Aorta (tissue), 5 donors: ENCODE results near the gene CWC22. TPM values are rescaled to one million over a fixed set of nuclear protein-coding genes. Genes with fewer than 3 reads are reported as not detected.

Source experiments
- ATAC-seq: fragments of 200-7000 bp; cut with Tn5 transposase; one replicate; pipeline ENCODE4 v1.9.1; 2022; ENCODE audit warnings: moderate library complexity; ENCODE audit not compliant: low FRiP score
- DNase-seq, 2 donors: peaks; one replicate each; pipeline ENCODE4 v3.0.0-alpha.2; 2020
- H3K27ac ChIP-seq, 2 donors: one replicate each; pipeline ENCODE4 v1.5.1; 2013; ENCODE audit warnings: low read length in 2 of 2, mild to moderate bottlenecking in 2 of 2, moderate library complexity in 2 of 2, control low read depth in 1 of 2, inconsistent platforms in 1 of 2, low read depth in 1 of 2
- H3K27me3 ChIP-seq, 2 donors: one replicate each; pipeline ENCODE4 v1.6.1; 2013; ENCODE audit warnings: control low read depth in 1 of 2, low read length in 1 of 2, mild to moderate bottlenecking in 1 of 2, moderate library complexity in 1 of 2; ENCODE audit not compliant: insufficient read depth in 2 of 2, control insufficient read depth in 1 of 2
- H3K36me3 ChIP-seq, 2 donors: one replicate each; pipeline ENCODE4 v1.6.1; 2013; ENCODE audit warnings: control low read depth in 1 of 2, low read length in 1 of 2, mild to moderate bottlenecking in 1 of 2; ENCODE audit not compliant: insufficient read depth in 2 of 2, control insufficient read depth in 1 of 2
- H3K4me1 ChIP-seq, 2 donors: one replicate each; pipeline ENCODE4 v1.6.1; 2013; ENCODE audit warnings: low read length in 2 of 2, control low read depth in 1 of 2, mild to moderate bottlenecking in 1 of 2, moderate library complexity in 1 of 2; ENCODE audit not compliant: insufficient read depth in 2 of 2, control insufficient read depth in 1 of 2
- H3K4me3 ChIP-seq, 2 donors: one replicate each; pipeline ENCODE4 v1.5.1; 2013; ENCODE audit warnings: low read length in 2 of 2, control low read depth in 1 of 2, mild to moderate bottlenecking in 1 of 2
- H3K9me3 ChIP-seq: one replicate; pipeline ENCODE4 v1.6.1; 2013; ENCODE audit warnings: mild to moderate bottlenecking, low read length; ENCODE audit not compliant: control insufficient read depth
- WGBS, 2 donors: extraction: QIAGEN DNeasy Blood & Tissue Kit; methylation state at CpG; one replicate each; pipeline ENCODE4 v1.1.7; 2013; 5-methylcytosine and 5-hydroxymethylcytosine counted together
- intact Hi-C, 2 donors: fragments of 100-400 bp; cut with DNase I; formaldehyde crosslinking; loops; one replicate each; pipeline versions ENCODE4 v1.14.2 to v1.15.0; 2022
- polyA plus RNA-seq, 2 donors: library from polyadenylated mRNA; stranded (reverse); fragments of 200-250 nt; gene quantifications; one replicate each; pipeline ENCODE4 v1.2.3, GENCODE V29; 2013
- total RNA-seq, 2 donors: library from RNA; stranded (reverse); fragmentation: NEBNext Ultra II Directional; extraction: Animal tissue kit (Norgen Biotek cat#: 25700); gene quantifications; one replicate each; pipeline ENCODE4 v1.2.1, GENCODE V29; 2021
- donor health status: healthy with polysubstance abuse.
- donor health status: Bipolar disorder and iron deficiency.
- donor health status: DM: no; HTN: no; CAD: no.
- donor health status: DM: no; HTN: no; CAD: no.
- donor health status: DM: yes; HTN: yes; CAD: no.

The CWC22 gene
- total and polyA plus RNA-seq, 4 donors = 12.8 to 22.0 (median 16.8) TPM

DNA sequence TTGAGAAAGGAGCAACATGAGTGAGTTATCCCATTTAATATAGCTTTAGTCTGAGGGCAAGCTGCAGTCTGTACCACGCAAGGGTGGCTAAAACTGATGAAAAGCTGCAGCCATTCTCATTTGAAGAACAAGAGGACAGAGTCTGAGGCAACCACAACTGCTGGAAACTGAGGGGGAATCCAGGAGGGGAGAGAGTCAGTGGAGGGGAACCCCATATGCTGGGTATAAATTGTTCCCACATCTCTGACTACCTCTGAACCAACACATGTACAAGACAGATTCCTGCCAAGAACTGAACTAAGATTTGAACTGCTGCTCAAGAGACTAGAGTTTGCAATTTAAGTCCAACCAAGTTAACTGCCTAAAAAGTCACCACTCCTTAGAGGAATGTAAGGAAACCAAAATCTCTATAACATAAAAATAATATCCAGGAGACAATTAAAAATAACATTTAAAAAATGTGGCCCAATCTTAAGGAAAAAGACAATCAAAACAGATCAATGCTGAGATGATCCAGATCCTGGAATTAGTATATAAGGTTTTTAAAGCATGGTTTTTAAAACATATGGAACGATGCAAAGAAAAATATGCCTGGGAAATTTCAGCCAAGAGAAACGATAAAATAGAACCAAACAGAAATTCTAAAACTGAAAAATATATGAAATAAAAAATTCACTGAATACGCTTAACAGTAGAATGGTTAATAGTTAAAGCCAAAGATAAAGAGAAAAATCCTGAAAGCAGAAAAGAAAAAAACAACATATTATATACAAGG, 11.2 kb downstream of the CWC22 start:
- Histone ChIP-seq H3K27me3 (no peaks in the 10 kb centered on the region), H3K36me3 (peaks cover 2 to 3% of the 10 kb centered on the region in 2 donors), H3K4me1 (no peaks in the 10 kb centered on the region), H3K27ac (no peak overlapping the region), H3K9me3 (no peaks in the 10 kb centered on the region), H3K4me3 (no peak overlapping the region)
- intact Hi-C loops = no loop called here
- ATAC-seq = no peak
- 71 to 76% methylated on average over 4 of the region's 4 CpGs for WGBS, 2 donors
- no peak for DNase-seq

DNA sequence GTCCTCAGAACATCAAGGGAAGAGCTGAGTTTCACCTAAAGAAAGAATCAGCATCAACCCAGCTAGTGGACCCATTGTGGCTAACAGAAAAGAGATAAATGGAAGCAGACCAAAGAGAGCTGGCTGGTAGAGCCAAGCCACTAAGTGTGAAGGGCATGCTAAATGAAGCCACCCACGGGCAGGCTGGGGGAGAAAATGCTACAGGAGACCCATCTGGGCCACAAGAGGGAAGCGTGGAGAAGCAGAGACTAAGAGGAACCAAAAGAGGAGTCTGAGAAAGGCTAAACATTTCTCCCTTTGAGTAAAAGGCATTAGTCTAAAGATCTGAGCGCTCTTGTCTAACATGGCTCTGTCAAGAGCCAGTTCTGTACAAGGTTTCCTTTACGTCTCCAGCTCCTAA, 15.8 kb downstream of the CWC22 start:
- no peaks in the 10 kb centered on the region for H3K4me1 ChIP-seq
- H3K27me3 ChIP-seq = no peaks in the 10 kb centered on the region
- no peak overlapping the region for H3K27ac ChIP-seq
- 80 to 87% methylated on average over 4 of the region's 4 CpGs for WGBS, 2 donors
- H3K4me3 ChIP-seq = no peak overlapping the region
- no peaks in the 10 kb centered on the region for H3K9me3 ChIP-seq
- DNase-seq (no peak), ATAC-seq (no peak)
- intact Hi-C loops = no loop called here
- peaks cover 2 to 3% of the 10 kb centered on the region in 2 donors for H3K36me3 ChIP-seq

DNA sequence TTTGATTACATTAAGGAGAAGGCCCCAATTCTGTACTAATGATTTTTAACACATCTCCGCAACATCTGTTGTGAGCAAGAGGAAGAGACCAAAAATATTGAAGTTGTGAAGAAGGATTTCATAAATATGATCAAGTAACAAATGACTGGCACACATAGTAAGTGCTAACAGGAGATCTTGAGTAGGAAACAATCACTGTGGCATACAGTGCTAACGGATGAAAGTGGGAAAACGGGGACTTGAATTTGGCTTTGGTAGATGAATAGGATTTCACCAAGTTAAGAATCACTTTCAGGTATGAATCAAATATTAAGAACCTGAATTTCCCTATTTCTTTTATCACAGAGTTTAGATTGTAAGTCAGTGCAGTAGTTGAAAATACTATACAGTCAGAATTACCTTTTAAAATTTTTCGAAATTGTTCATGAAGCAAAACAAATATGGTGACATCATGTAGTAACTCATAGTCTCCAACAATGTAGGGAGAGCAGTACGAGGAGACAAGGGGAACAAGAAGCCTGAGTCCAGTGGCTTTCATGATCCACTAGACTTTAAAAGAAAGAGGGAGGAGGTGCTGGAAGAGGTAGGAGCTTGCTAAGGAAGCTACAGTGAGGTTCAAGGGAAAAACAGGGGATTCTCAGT, 16.3 kb downstream of the CWC22 start:
- intact Hi-C loops = no loop called here
- peaks cover 2 to 3% of the 10 kb centered on the region in 2 donors for H3K36me3 ChIP-seq
- ATAC-seq (no peak), DNase-seq (no peak)
- H3K4me1 ChIP-seq = no peaks in the 10 kb centered on the region
- no peaks in the 10 kb centered on the region for H3K27me3 ChIP-seq
- no peaks in the 10 kb centered on the region for H3K9me3 ChIP-seq
- 71 to 74% methylated on average over 5 of the region's 5 CpGs for WGBS, 2 donors
- H3K4me3 ChIP-seq = no peak overlapping the region
- H3K27ac ChIP-seq = no peak overlapping the region

- Histone ChIP-seq H3K4me1 (no peaks in the 10 kb centered on the region), H3K9me3 (no peaks in the 10 kb centered on the region), H3K27me3 (no peaks in the 10 kb centered on the region), H3K27ac (no peak overlapping the region), H3K4me3 (no peak overlapping the region), H3K36me3 (peaks cover 2 to 5% of the 10 kb centered on the region in 2 donors)
- 79 to 84% methylated on average over 1 of the region's 1 CpG for WGBS, 2 donors
- ATAC-seq = no peak
- intact Hi-C loops = no loop called here
- DNase-seq = no peak
Observed at GRCh38 chr2:179987916-179988315, 19.2 kb downstream of the CWC22 start.

- no peaks in the 10 kb centered on the region for H3K9me3 ChIP-seq
- H3K27ac ChIP-seq = no peak overlapping the region
- no peak overlapping the region for H3K4me3 ChIP-seq
- H3K27me3 ChIP-seq = no peaks in the 10 kb centered on the region
- peaks cover 0 to 5% of the 10 kb centered on the region in 2 donors for H3K36me3 ChIP-seq
- 91% methylated on average over 5 of the region's 5 CpGs for WGBS, 2 donors
- intact Hi-C loops = no loop called here
- DNase-seq = no peak
- H3K4me1 ChIP-seq = no peaks in the 10 kb centered on the region
- ATAC-seq = no peak
Observed at GRCh38 chr2:179985163-179985820, 21.8 kb downstream of the CWC22 start.

DNA sequence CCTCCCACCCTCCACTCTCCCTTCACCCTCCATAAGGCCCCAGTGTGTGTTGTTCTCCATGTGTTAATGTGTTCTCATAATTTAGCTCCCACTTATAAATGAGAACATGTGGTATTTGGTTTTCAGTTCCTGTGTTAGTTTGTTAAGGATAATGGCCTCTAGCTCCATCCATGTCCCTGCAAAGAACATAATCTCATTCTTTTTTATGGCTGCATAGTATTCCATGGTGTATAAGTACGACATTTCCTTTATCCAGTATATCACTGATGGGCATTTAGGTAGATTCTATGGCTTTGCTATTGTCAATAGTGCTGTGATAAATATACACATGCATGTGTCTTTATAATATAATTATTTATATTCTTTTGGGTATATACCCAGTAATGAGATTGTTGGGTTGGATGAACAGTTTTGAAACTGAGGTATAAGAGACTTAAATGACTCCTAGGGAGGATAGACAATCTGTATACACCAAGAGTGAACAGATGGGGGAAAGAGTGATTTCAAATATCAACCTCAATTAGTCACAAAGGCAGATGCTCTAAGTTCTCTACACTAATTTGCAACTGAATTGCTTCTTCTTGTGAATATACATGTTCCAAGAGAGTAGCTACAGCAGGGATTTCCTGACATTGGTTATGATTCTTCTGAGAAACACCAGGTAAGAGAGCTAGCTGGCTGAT, 23.7 kb downstream of the CWC22 start:
- Histone ChIP-seq H3K36me3 (peaks cover 0 to 5% of the 10 kb centered on the region in 2 donors), H3K4me3 (no peak overlapping the region), H3K4me1 (no peaks in the 10 kb centered on the region), H3K27me3 (no peaks in the 10 kb centered on the region), H3K27ac (no peak overlapping the region), H3K9me3 (no peaks in the 10 kb centered on the region)
- intact Hi-C loops = no loop called here
- ATAC-seq (no peak), DNase-seq (no peak)
- WGBS, 2 donors = 59 to 100% methylated on average over 1 of the region's 1 CpG

GRCh38 chr2:179981085-179981484, 26.0 kb downstream of the CWC22 start:
- Histone ChIP-seq H3K4me1 (no peaks in the 10 kb centered on the region), H3K9me3 (no peaks in the 10 kb centered on the region), H3K36me3 (peaks cover 0 to 5% of the 10 kb centered on the region in 2 donors), H3K27me3 (no peaks in the 10 kb centered on the region), H3K4me3 (no peak overlapping the region), H3K27ac (no peak overlapping the region)
- WGBS, 2 donors = 88 to 93% methylated on average over 1 of the region's 1 CpG
- intact Hi-C loops = no loop called here
- ATAC-seq (no peak), DNase-seq (no peak)

- H3K27me3 ChIP-seq = no peaks in the 10 kb centered on the region
- DNase-seq (no peak), ATAC-seq (no peak)
- no peaks in the 10 kb centered on the region for H3K36me3 ChIP-seq
- intact Hi-C loops = no loop called here
- H3K4me3 ChIP-seq = no peak overlapping the region
- H3K9me3 ChIP-seq = no peaks in the 10 kb centered on the region
- no peak overlapping the region for H3K27ac ChIP-seq
- WGBS, 2 donors = 84 to 89% methylated on average over 5 of the region's 5 CpGs
- no peaks in the 10 kb centered on the region for H3K4me1 ChIP-seq
Observed at GRCh38 chr2:179974761-179975160, 32.3 kb downstream of the CWC22 start.
